ENCODE results near the gene UNC5CL. TPM values are rescaled to one million over a fixed set of nuclear protein-coding genes. Genes with fewer than 3 reads are reported as not detected.

Gene UNC5CL
- total and polyA plus RNA-seq, 9 of the 15 experiments (the other 6 are each of a cell fraction or from before 2014, with no cell fraction given) = 0.07 to 1.8 (median 0.62) TPM; not detected in 1

- TF ChIP-seq SUPT5H (IDR thresholded peaks at IDR 0.05) (no peak), SMARCE1 (IDR thresholded peaks at IDR 0.05) (0 out of 2 replicates have a peak, but pooled peaks have one; percentile 49), BCLAF1 (IDR thresholded peaks at IDR 0.05; ENCODE audit: borderline replicate concordance in 1 of 2, control insufficient read depth in 1 of 2, low read depth in 2 of 2, low read length in 1 of 2) (0 out of 4 replicates have a peak, but pooled peaks of 1 of the 2 experiments have one; percentile 50), ETV1 (tag; conservative IDR thresholded peaks at IDR 0.05; ENCODE audit: low read depth) (peak; percentile 83), YBX1 (IDR thresholded peaks at IDR 0.05) (no peak), CGGBP1 (CRISPR knock-in tag; IDR thresholded peaks at IDR 0.05) (peak; percentile 28; the same call in 1 of the 2 replicates), E2F8 (IDR thresholded peaks at IDR 0.05; ENCODE audit: low read depth, partially characterized antibody) (no peak), ZBTB40 (IDR thresholded peaks at IDR 0.05) (peak; percentile 74), ZBTB40 (CRISPR knock-in tag; IDR thresholded peaks at IDR 0.05) (no peak)
Observed at GRCh38 chr6:41071501-41071922, 32.5 kb upstream of the UNC5CL start (continued).

Data from K562 (cell line).